ENCODE data around the gene IL20. TPM values are rescaled to one million over a fixed set of nuclear protein-coding genes. Genes with fewer than 3 reads are reported as not detected.

Gene IL20
- total and polyA plus RNA-seq, 10 of the 15 experiments (the other 5 are each of a cell fraction or from before 2014, with no cell fraction given): 0.08 to 0.13 TPM; not detected in 8

GRCh38 chr1:206841609-206842323 lies 23.7 kb upstream of the IL20 start:
- WGBS (ENCODE audit: insufficient coverage, insufficient replicate concordance, low lambda C conversion rate, missing lambda C conversion rate): 84% methylated on average over 7 of the region's 7 CpGs
- H3K4me1 ChIP-seq (ENCODE audit: control insufficient read depth, insufficient read depth, low read length): no peaks in the 10 kb centered on the region
- no peaks in the 10 kb centered on the region for H3K9me3 ChIP-seq (replicated peaks; ENCODE audit: control insufficient read depth, insufficient read depth, low read length)
- in situ Hi-C loops (cut with MboI) (no loop called here), intact Hi-C loops (cut with micrococcal nuclease; ENCODE audit: unreplicated experiment) (no loop called here)
- H3K27me3 ChIP-seq (replicated peaks in 1 of 2; ENCODE audit: control insufficient read depth in 2 of 2, insufficient read depth in 2 of 2, low read length in 1 of 2): no peaks in the 10 kb centered on the region; a peak in 1 of 4 replicates
- H4K20me1 ChIP-seq (ENCODE audit: control insufficient read depth, insufficient read depth): no peaks in the 10 kb centered on the region
- RAD21 ChIA-PET (ENCODE audit: unreplicated experiment): interaction anchor here (0.9 kb wide), 1 partner anchor 32 kb away, joined by 3 read pairs; no protein-coding TSS in a partner anchor
- DNase-seq (ENCODE audit: low read depth, low spot score) (no peak), ATAC-seq (no peak), FAIRE-seq (peak; percentile 77)
- H3K79me2 ChIP-seq (ENCODE audit: control insufficient read depth, insufficient read depth, low read length): no peaks in the 10 kb centered on the region
- H3K9ac ChIP-seq (ENCODE audit: control insufficient read depth, insufficient read depth, low read length): no peak overlapping the region
- TF ChIP-seq NRF1 (conservative IDR thresholded peaks at IDR 0.05; ENCODE audit: low read depth, low read length) (no peak), SUPT20H (IDR thresholded peaks at IDR 0.05; ENCODE audit: borderline replicate concordance, control insufficient read depth, low read depth, low read length) (no peak), RCOR1 (conservative IDR thresholded peaks at IDR 0.05; ENCODE audit: low read depth, low read length) (no peak), NFXL1 (IDR thresholded peaks at IDR 0.05; ENCODE audit: borderline replicate concordance) (no peak), BHLHE40 (IDR thresholded peaks at IDR 0.05; ENCODE audit: borderline replicate concordance in 1 of 2, low read depth in 2 of 2, low read length in 1 of 2) (no peak), ATF2 (IDR thresholded peaks at IDR 0.05; ENCODE audit: low read length) (no peak), TCF7 (IDR thresholded peaks at IDR 0.05; ENCODE audit: borderline replicate concordance) (no peak)
- TF ChIP-seq, protein P1, sequence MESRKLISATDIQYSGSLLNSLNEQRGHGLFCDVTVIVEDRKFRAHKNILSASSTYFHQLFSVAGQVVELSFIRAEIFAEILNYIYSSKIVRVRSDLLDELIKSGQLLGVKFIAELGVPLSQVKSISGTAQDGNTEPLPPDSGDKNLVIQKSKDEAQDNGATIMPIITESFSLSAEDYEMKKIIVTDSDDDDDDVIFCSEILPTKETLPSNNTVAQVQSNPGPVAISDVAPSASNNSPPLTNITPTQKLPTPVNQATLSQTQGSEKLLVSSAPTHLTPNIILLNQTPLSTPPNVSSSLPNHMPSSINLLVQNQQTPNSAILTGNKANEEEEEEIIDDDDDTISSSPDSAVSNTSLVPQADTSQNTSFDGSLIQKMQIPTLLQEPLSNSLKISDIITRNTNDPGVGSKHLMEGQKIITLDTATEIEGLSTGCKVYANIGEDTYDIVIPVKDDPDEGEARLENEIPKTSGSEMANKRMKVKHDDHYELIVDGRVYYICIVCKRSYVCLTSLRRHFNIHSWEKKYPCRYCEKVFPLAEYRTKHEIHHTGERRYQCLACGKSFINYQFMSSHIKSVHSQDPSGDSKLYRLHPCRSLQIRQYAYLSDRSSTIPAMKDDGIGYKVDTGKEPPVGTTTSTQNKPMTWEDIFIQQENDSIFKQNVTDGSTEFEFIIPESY (IDR thresholded peaks at IDR 0.05): no peak
- no peak overlapping the region for H3K4me3 ChIP-seq
- CTCF ChIA-PET: interaction anchor here (0.8 to 1.4 kb wide), 5 partner anchors 10 to 115 kb away, joined by 3 to 6 read pairs (median 3); no protein-coding TSS in a partner anchor
- no peak overlapping the region for H3K27ac ChIP-seq (ENCODE audit: control insufficient read depth, insufficient read depth)
- no peak overlapping the region for H3K4me2 ChIP-seq (ENCODE audit: control insufficient read depth, insufficient read depth)
- SMC1A ChIA-PET (ENCODE audit: uncharacterized antibody, unreplicated experiment): interaction anchor here (0.6 to 1.4 kb wide), 7 partner anchors 9 to 102 kb away, joined by 3 to 4 read pairs (median 3); no protein-coding TSS in a partner anchor
- POLR2A ChIA-PET: interaction anchor here (0.6 kb wide), 2 partner anchors 18 to 88 kb away, joined by 3 to 5 read pairs; no protein-coding TSS in a partner anchor
- no peak overlapping the region for H2AFZ ChIP-seq (ENCODE audit: control insufficient read depth, low read depth, low read length)
- no TSS peak for BruUV-seq (replicated peaks)
- no peaks in the 10 kb centered on the region for H3K36me3 ChIP-seq (ENCODE audit: control insufficient read depth in 2 of 2, insufficient read depth in 2 of 2, low read length in 1 of 2)

Measured in GM12878 (cell line).